Loucy (cell line): ENCODE data around the gene AHNAK.

Experiments
- H2AFZ ChIP-seq: fragments of 200-600 bp; sonication (generic); 2 replicates; pipeline ENCODE4 v1.6.0; 2016; ENCODE audit warnings: antibody characterized with exemption, mild to moderate bottlenecking, low read length, moderate library complexity
- H3F3A ChIP-seq: fragments of 200-600 bp; 2 replicates; pipeline ENCODE4 v1.6.0; 2016; ENCODE audit warnings: antibody characterized with exemption, low read depth, mild to moderate bottlenecking
- H3K27me3 ChIP-seq: fragments of 200-600 bp; sonication (generic); 2 replicates; pipeline ENCODE4 v1.6.1; 2014; ENCODE audit warnings: low read length, mild to moderate bottlenecking; ENCODE audit not compliant: insufficient read depth, poor library complexity, severe bottlenecking
- H3K36me3 ChIP-seq: fragments of 200-600 bp; sonication (generic); 2 replicates; pipeline ENCODE4 v1.6.1; 2016; ENCODE audit warnings: low read length; ENCODE audit not compliant: insufficient read depth
- H3K4me1 ChIP-seq: fragments of 200-600 bp; sonication (generic); 2 replicates; pipeline ENCODE4 v1.5.1; 2014; ENCODE audit warnings: low read length, mild to moderate bottlenecking; ENCODE audit not compliant: insufficient read depth, poor library complexity, severe bottlenecking
- H3K4me2 ChIP-seq: fragments of 200-600 bp; sonication (generic); 2 replicates; pipeline ENCODE4 v1.6.0; 2014; ENCODE audit warnings: antibody characterized with exemption, low read length, low read depth, mild to moderate bottlenecking; ENCODE audit not compliant: poor library complexity, severe bottlenecking
- H3K4me3 ChIP-seq: fragments of 200-600 bp; sonication (generic); 2 replicates; pipeline ENCODE4 v1.5.1; 2014; ENCODE audit warnings: low read length, mild to moderate bottlenecking, mixed read lengths; ENCODE audit not compliant: poor library complexity, severe bottlenecking
- H3K79me2 ChIP-seq: fragments of 200-600 bp; sonication (generic); 2 replicates; pipeline ENCODE4 v1.6.1; 2014; ENCODE audit warnings: low read length; ENCODE audit not compliant: insufficient read depth
- H3K9ac ChIP-seq: fragments of 200-600 bp; sonication (generic); 2 replicates; pipeline ENCODE4 v1.6.0; 2014; ENCODE audit warnings: mild to moderate bottlenecking, low read depth, low read length, moderate library complexity; ENCODE audit not compliant: poor library complexity, severe bottlenecking
- H3K9me2 ChIP-seq: fragments of 200-600 bp; sonication (generic); replicated peaks from 2 replicates; pipeline ENCODE4 v1.6.1; 2016; ENCODE audit warnings: low read depth, low read length, mixed read lengths
- H3K9me3 ChIP-seq: fragments of 200-600 bp; sonication (generic); 2 replicates; pipeline ENCODE4 v1.6.1; 2014; ENCODE audit warnings: mild to moderate bottlenecking, antibody characterized with exemption, low read length, low read depth; ENCODE audit not compliant: insufficient read depth
- H4K20me1 ChIP-seq: fragments of 200-600 bp; sonication (generic); 2 replicates; pipeline ENCODE4 v1.6.0; 2014; ENCODE audit warnings: antibody characterized with exemption, low read length, mild to moderate bottlenecking; ENCODE audit not compliant: insufficient read depth, poor library complexity, severe bottlenecking
- EZH2phosphoT487 ChIP-seq: fragments of 200-600 bp; IDR thresholded peaks from 2 replicates; pipeline ENCODE4 v1.6.1; 2018; ENCODE audit warnings: antibody characterized with exemption, mild to moderate bottlenecking, moderate library complexity, borderline replicate concordance
- TF ChIP-seq, protein P1 (sequence below): fragments of 200-600 bp; sonication (generic); conservative IDR thresholded peaks from 2 replicates; pipeline ENCODE4 v1.5.1; 2014; ENCODE audit warnings: mild to moderate bottlenecking, antibody characterized with exemption, low read length

The AHNAK gene

DNA sequence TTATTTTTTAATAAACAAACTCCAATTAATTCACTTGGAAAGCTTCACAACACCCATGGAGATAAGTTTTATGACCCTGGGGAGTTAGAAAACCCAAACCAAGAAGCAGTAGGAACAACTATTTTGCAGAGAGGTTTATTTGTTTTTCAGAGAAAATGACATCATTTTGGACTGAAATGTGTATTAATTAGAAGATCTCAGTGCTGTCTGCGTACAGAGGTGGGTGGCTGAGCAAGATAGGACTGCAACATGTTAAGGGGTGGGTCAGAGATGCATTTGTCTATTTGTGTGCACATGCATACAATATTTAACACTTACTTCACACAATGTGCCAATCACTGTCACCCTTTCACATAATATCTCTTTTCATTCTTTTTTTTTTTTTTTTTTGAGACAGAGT lies 126.7 kb downstream of the AHNAK start:
- H2AFZ ChIP-seq = no peak overlapping the region

DNA sequence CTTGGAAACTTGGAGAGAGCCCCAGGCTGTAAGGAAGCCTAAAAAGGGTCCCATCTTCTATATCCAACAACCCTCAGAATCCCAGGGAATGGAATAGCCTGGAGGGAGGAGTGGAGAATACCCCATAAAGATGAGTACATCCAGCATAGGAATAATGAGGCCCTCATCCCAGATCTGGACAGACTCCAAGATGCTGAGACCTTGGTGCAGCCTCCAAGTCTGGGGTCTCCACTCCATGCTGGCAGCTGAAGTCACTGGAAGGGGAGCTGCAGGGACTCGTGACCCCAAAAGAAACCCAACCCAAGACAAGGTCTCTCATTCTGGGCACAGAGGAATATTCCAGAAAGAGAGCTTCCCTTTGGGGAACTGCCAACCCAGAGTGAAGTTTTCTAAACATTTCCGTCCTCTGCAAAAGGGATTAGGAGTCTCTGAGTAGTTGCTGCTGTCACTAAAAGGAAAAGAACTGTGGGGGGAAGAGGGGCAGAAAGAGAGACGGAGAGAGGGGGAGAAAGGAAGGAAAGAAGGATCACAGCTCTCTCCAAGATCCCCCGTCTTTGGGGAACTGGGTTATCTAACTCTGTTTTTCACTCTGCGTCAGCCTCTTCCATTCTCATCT lies 127.2 kb downstream of the AHNAK start:
- no peaks in the 10 kb centered on the region for H4K20me1 ChIP-seq
- H3K36me3 ChIP-seq = no peaks in the 10 kb centered on the region
- H3K4me1 ChIP-seq = no peaks in the 10 kb centered on the region
- no peaks in the 10 kb centered on the region for H3K27me3 ChIP-seq
- TF ChIP-seq, protein P1, sequence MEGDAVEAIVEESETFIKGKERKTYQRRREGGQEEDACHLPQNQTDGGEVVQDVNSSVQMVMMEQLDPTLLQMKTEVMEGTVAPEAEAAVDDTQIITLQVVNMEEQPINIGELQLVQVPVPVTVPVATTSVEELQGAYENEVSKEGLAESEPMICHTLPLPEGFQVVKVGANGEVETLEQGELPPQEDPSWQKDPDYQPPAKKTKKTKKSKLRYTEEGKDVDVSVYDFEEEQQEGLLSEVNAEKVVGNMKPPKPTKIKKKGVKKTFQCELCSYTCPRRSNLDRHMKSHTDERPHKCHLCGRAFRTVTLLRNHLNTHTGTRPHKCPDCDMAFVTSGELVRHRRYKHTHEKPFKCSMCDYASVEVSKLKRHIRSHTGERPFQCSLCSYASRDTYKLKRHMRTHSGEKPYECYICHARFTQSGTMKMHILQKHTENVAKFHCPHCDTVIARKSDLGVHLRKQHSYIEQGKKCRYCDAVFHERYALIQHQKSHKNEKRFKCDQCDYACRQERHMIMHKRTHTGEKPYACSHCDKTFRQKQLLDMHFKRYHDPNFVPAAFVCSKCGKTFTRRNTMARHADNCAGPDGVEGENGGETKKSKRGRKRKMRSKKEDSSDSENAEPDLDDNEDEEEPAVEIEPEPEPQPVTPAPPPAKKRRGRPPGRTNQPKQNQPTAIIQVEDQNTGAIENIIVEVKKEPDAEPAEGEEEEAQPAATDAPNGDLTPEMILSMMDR = no peak
- no peak for TF ChIP-seq EZH2phosphoT487
- no peaks in the 10 kb centered on the region for H3K79me2 ChIP-seq
- no peak overlapping the region for H2AFZ ChIP-seq
- no peaks in the 10 kb centered on the region for H3K9me3 ChIP-seq
- H3K9ac ChIP-seq = no peak overlapping the region
- no peak overlapping the region for H3K4me2 ChIP-seq
- no peaks in the 10 kb centered on the region for H3K9me2 ChIP-seq
- no peak overlapping the region for H3K4me3 ChIP-seq
- H3F3A ChIP-seq = no peaks in the 10 kb centered on the region

More for the DNA sequence above, 126.7 kb downstream of the AHNAK start:
- Histone ChIP-seq H3K4me3 (no peak overlapping the region), H3K36me3 (no peaks in the 10 kb centered on the region), H3K9ac (no peak overlapping the region), H3K9me3 (no peaks in the 10 kb centered on the region), H3F3A (no peaks in the 10 kb centered on the region), H3K79me2 (no peaks in the 10 kb centered on the region), H4K20me1 (no peaks in the 10 kb centered on the region), H3K9me2 (no peaks in the 10 kb centered on the region), H3K4me2 (no peak overlapping the region), H3K27me3 (no peaks in the 10 kb centered on the region), H3K4me1 (no peaks in the 10 kb centered on the region)
- TF ChIP-seq, protein P1 = no peak
- no peak for TF ChIP-seq EZH2phosphoT487

- Histone ChIP-seq H3K4me1 (no peaks in the 10 kb centered on the region), H3K4me2 (no peak within 1 kb of the TSS), H3K9me2 (no peaks in the 10 kb centered on the region), H3K27me3 (no peaks in the 10 kb centered on the region), H4K20me1 (no peaks in the 10 kb centered on the region), H2AFZ (no peak within 1 kb of the TSS), H3K36me3 (no peaks in the 10 kb centered on the region), H3K79me2 (no peaks in the 10 kb centered on the region), H3K9ac (no peak within 1 kb of the TSS), H3K4me3 (no peak within 1 kb of the TSS), H3F3A (no peaks in the 10 kb centered on the region), H3K9me3 (no peaks in the 10 kb centered on the region)
- TF ChIP-seq EZH2phosphoT487 = no peak
- TF ChIP-seq, protein P1 = no peak
Measured at GRCh38 chr11:62418733-62419132, 127.9 kb downstream of the AHNAK start, which contains the start of gene SCGB1A1. SCGB1A1 (plus strand) TSS chr11:62419033; CDS start chr11:62419096, 63 bp downstream.
